HG02623 (cell line): ENCODE data around the gene IDH3B.
"Not testable (repeated sequence)": the region's sequence is repeated elsewhere in the genome, so short reads cannot be mapped to it uniquely, and the experiment has no call there.

ENCODE experiments used
- ATAC-seq: cut with Tn5 transposase; IDR thresholded peaks from one replicate; pipeline ENCODE4 v1.9.1; 2021; ENCODE audit warnings: moderate library complexity; ENCODE audit not compliant: unreplicated experiment

IDH3B gene

DNA sequence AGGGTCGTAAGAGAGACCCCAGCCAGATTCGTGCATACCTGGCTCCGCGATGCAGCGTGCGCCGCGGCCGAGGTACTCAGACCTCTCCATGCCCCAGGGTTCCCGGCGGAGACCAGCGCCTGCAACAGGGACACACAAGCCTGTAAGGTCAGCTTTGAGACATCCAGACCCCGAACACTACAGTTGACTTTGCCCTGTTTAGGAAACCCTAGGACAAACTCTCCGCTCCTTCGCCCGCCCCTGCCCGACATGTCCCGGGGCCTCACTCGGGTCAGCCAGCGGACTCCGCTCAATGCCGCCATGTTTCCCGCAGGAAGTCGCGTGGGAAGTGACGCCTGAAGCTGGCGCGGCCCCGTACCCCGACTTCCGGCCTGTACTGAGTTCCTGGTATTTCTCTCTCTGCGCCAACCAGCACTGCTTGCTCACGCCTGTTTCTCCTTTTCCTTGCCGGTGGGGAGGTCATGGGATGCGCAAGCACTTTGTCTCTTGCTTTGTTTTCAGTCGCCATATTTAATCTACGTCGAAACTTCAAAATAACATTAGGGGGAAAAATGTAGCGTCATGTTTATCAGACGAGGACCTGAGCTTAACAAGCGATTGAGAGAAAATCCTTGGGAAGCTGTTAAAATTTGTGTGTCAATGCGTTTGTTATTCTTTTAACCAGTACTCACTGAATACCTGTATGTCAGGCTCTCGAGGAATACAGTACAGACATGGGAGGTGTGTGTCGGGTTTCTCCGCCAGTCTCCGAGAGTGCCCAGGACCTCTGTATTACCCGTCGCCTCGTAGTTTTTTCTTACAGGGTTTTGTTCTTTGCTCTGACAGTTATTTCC lies at the start of gene IDH3B:
Gene IDH3B, minus strand, starts transcription at position 330 of the 833 bp plus-strand sequence. Its CDS starts 28 bp downstream, at position 302.
- peak; percentile 65 for ATAC-seq

DNA sequence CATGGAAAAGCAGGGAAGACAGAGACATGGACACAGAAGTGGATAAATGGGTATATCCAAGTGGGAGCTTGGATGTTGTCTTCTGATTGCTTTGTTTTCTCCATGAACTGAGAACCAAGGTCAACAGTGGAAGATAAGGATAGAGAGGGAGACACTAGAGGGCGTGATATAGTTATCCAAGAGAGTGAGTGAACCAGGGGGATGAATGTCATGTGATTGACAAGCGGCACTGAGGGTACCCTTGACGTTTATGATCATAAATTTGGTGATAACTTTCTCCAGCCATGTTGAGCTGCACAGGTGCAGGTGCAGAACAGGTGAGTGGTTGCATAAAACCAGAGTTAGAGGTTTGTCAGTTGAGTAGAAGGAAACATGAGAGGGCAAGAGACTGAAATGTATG lies 49.3 kb upstream of the IDH3B start:
- ATAC-seq: no peak

DNA sequence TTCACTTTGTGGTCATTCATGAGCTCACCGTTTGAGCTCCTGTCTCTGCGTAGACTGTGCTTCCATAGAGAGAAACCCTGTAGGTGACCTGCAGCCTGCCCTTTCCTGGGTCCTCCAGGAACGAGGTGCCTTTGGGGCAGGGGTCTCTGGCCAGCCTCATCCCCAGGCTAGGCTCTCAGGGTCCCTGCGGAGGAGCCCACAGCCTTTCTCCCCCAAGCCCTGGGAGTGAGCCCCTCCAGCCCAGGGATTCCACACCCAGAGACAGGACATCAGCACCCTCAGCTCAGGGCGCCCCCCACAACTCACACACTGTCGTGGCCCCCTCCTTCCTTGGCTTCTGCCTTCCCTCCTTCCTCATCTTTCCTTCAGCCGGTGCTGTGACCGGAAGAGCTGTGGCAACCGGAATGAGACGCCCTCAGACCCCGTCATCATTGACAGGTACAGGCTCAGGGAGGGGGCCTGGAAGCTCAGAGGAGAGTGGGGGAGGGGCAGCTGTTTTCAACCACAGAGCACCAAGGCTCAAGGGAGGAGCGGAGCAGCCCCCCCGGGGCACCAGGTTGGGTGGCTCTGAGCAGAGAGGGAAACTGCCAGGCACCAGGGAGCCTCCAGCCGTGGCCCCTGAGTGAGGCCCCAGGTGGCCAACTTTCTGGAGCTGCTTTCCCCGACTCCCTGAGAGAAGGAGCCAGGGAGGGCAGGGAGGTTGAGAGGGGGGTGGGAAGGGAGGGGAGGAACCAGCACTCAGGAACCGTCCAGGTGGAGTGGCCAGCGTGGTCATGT lies 45.4 kb upstream of the IDH3B start:
- ATAC-seq: no peak

DNA sequence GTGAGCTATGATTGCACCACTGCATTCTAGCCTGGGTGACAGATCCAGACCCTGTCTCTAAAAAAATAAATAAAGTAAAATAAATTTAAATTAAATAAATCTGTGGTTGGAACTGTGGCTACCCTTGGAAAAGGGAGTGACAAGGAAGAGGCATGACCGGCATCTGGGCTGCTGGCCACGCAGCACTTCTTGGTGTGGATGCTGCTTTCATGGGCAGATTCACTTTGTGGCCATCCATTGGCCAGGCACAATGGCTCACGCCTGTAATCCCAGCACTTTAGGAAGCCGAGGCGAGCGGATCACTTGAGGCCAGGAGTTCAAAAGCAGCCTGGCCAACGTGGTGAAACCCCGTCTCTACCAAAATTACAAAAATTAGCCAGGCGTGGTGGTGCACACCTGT lies 44.6 kb upstream of the IDH3B start:
- ATAC-seq: no peak

DNA sequence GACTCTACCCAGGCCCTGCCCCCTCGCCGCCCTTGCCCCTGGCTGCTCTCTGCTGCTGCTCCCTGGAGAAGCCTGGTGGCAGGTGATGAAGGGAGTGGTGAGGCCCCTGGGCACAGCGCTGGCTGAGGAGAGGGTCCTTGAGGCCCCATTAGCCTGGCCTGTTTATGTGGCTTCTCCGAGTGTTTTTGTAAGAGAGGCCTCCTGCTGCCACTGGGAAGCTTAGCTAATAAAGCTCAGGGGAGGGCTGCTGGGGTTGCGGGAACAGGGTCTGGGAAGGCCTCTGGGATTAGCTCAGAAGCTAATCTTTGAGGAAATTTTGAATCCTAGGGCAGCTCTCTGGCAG lies 44.0 kb upstream of the IDH3B start:
- ATAC-seq: no peak

DNA sequence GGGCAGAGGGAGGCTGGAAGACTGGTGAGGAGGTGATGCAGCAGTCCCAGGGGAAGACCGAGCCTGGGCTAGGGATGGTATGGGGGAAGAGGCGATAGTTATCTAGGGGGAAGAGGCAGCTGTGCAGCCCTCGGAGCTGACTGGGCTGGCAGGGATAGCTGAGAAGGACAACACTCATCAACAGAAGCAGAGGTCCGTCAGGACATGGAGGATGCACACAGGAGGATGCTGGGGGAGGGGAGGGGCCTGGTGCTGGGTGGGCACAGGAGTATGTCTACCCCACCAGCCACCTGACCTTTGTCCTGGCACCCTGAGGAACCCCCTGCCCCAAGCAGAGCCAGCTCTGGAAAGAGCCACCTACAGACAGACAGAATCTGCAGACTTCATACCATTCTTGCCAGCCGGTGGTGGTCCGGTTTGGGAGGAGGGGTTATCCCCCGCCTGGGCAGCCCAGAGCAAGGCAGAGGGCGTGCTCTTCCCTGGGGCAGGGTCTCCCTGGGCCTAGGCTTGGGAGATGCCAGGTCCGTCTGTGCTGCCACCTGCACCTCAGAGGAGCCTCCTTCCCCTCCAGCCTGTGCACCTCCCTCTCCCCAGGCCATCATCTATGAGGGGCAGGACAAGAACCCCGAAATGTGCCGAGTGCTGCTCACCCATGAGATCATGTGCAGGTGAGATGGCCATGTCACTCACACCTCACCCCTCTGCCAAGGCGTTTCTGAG lies 43.5 kb upstream of the IDH3B start:
- ATAC-seq: no peak

DNA sequence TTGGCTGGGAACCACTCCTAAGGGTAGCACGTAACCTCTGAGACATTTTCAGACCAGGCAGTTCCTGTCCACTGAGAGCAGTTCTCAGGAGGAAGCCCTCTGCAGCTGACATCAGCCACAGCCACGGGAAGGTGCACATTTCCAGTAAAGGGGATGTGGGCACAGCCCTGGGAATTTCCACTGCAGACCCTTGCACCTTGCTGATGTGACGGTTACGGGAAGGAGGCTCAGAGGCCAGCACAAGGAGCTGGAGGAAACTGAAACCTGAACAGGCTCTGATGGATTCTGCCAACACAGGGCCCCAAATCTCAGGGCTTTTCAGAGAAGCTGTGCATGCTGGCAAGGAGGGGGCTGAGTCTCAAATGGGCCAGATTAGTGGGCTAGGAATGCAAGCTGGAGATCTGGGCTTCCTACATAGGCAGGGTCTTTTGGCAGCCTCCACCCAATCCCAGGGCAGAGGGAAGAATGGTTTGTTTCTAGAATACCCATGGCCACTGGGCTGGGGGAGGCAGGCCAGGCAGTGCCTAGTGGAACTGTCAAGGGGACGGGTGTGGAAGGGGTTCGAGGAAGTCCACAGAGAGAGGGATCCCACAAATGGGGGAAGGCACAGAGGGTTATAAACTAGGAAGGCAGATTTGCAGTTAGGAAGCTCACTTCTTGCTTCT lies 42.8 kb upstream of the IDH3B start:
- ATAC-seq: no peak

DNA sequence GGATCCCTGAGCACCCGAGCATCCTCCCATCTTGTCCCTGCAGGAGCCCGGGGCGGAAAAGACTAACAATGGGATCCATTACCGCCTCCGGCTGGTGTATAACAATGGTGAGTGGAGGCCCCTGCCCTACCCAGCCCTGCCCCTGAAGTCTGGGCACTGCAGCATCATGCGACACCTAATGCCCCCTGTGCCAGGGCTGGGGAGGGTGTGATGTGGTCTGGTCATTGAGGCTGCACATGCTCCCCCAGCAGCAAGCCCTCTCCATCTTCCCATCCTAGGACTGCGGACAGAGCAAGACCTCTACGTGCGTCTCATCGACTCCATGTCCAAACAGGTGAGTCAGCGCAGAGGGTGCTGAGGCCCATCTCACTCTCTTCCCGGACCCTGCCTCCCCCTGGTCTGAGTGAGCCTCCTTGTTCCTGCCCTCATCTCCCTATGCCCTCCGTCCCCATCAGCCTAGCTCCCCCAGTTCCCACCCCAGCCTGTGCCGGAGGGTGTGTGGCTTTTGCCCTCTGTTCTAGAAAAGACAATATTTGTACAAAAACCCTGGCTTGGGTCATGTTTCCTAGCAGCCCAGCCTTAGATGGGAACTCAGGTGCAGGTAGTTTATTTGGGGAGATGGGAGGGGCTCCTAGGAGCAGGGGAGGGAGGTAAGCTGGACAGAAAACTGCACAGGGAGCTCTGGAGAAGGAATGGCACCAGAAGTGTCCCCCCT lies 42.1 kb upstream of the IDH3B start:
- ATAC-seq: no peak

DNA sequence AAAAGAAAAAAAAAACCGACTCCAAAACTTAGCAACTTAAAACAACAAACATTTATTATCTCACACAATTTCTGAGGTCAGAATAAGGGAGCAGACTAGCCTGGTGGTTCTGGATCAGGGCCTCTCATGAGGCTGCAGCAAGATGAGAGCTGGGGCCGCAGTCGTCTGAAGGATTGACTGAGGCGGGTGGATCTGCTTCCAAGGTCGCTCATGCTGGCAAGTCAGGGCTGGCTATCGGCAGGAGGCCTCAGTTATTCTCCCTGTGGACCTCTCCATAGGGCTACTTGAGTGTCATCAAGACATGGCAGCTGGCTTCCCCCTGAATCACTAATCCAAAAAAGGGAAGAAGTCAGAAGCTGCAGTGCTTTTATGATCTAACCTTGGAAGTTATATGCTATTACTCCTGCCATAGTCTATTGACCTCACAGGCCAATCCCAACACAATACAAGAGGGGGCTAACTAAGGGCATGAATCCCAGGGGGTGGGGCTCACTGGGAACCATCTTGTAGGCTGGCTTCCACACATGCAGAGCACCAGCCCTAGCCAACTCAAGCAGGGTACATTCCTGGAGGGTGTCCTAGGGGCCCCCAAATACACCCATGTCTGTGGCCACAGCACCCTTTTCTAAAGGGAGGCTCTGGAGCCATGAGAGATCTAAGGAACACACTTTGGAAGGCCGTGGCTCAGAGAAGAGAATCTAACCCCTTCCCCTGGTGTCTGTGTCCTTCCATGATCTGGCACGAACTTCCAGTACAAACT lies 39.9 kb upstream of the IDH3B start:
- no peak for ATAC-seq

DNA sequence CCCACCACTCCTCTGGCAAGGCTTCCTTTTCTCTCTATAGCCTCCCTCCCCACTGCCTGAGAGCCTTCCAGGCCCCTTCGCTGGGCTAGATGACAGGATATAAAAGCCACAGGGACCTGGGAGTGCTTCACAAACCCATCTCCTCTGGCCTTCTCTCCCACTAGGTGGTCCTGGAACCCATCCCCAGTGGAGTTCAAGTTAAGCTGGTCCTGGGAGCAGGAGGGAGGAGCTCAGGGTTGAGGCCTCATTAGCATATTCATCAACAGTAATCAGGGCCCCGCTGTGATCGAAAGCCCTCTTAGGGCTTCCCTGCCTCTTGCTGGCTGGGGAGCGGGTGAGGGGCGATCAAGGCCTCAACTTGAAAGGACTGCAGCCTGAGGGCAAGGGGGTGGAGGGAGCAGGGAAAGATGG lies 37.7 kb upstream of the IDH3B start:
- no peak for ATAC-seq

DNA sequence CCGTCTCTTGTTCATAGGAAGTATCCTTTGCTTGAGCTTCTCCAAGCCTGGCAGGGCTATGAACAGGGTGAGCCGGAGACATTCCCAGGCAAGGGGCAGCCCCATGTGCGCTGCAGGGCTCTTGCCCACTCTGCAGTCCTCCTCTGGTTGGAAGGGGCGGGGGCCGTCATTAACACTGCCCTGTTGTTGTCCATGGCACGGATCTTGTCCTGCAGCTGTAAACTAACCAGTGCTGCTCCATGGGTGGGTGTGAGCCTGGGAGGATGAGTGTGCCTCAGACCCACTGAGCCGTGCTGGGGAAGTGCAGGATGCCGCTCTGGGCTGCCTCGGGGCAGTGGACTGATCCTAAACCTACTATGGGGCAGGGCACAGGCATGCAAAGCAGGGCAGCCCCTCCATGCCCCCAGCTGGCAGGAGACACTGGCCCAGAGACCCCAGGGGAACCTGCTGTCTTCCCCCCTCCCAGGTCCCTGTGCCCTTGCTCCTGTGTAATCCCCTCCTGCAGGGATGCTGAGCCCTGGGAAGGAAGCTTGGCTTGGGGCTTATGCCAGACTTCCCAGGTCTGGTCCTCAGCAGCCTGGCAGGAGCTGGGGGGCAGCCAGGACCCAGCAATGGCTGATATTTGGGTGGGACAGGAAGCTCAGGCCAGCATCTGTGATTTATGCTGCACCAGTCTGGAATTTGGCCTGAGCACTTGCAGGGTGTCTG lies 37.1 kb upstream of the IDH3B start:
- ATAC-seq: no peak

DNA sequence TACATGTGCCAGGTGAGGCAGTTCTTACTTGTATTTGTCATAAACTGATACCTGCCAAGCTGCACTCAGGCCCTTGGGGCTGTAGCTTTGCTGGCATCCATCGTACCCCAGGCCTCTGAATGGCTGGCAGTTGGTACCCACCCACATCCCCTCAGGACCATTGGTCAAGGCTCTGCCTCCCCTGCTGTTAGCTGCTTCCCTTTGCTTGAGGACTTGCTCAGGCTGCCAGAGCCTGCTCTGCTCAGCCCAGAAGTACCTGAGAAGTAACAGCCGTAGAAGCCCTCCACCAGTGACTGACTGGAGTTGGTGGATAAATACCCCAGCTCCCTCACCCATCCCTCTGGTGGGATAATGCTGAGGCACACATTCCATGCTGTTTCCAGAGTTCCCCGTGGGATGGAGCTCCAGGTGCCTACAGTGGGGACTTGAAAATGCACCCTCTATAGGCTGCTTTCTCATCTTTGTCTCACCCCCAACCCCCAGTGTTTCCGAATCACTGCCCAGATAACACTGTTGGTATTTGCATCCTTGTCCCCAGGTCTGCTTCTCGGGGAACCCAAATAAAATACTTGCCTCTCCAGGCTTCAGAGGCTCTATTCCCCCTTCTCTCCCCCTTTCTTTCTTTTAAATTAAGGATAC lies 35.9 kb upstream of the IDH3B start:
- ATAC-seq: no peak

DNA sequence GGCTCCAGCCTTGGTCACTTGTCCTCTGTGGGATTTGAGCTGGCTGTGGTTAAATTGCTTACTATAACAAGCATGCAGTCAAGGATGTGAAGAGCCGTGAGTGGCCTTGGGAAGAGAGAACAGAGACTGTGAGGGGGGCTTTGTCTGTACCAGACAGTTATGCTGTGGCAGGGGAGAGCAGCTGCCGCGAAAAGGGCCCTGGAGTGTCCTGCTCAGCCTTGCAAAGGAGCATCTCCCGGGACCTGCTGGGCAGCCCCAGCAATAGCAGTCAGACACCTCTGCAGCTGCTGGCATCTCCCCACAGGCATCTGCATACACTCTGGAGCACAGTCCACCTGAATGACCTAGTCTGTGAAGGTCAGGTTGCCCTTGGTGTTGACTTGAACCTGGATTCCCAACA lies 34.9 kb upstream of the IDH3B start:
- no peak for ATAC-seq

DNA sequence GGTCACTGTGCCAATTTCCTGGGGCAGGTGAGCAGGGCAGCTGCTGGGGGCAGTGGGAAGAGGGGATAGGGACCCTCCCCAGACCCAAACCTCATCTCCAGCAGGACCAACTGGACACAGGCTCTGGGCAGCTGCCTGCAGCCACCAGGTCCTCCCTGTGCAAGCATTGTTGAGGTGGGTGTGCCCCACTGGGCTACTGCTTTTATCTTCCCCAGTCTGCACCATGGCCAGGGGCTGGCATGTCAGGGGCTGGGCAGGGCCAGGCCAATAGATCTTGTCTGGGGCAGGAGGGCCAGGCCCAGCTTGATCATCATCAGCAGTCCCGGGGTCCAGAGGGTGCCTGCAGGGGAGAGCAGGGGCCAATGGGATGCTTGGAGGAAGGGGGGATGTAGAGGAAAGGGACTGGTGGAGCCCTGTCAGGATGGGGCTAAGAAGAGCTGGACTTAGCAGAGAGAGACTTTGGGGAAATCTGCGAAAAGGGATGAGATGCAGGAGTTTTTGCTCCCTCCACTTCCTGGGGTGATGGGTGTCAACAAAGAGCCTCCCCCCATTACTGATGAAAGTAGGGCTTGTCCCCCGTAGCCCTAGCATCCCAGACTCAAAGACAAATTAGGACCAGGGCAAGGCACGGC lies 34.3 kb upstream of the IDH3B start:
- ATAC-seq: no peak

DNA sequence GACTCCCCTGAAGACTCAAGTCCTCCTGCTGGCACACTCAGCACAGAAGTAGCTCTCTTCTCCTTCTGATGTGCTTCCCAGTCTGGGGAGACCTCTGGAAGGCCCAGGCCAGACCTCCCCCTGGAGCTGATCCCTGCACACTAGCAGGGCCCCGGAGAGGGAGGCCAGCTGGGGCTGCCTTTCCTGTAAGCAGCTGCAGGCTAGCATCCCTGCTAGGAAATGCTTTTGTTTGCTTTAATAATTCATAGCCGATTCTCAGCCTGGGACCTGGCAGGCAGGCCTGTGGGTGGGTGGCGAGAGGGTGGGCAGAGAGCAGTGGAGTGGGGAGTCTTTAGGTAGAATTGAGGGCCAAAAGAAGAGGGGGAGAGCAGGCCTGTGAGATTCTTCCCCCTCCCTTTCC lies 33.8 kb upstream of the IDH3B start:
- ATAC-seq: no peak

DNA sequence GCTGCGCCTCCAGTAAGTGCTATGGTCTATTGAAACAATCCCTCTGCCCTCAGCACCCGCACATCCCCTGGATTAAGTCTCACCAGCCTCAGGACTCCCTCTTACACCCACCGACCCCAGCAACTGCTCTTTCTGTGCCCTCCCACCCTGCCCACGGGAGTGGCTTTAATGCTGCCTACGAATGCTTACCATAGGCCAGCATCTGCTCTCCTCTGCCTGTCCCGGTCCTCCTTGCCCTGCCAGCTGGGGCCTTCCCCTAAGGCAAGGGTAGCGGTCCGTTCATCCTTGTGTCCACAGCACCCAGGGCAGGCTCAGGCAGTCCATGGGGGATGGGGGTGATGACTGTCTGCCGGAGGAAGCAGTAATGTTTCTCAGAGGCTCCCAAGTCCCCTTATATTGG lies 32.6 kb upstream of the IDH3B start:
- ATAC-seq: no peak

DNA sequence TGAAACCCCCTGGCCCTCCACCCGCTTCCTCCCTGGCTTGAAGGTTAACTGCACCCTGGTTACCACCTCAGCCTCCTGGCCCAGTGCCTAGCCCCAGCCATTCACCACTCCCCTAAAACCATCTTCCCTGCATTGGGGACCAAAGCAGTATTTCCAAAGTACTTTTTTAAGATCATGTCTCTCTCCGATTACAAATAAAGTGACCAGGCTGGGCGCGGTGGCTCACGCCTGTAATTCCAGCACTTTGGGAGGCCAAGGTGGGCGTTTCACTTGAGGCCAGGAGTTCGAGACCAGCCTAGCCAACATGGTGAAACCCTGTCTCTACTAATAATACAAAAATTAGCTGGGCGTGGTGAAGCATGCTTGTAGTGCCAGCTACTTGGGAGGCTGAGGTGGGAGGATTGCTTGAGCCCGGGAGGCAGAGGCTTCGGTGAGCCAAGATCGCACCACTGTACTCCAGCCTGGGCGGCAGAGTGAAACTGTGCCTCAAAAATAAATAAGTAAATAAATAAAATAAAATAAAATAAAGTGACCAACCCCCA lies 32.0 kb upstream of the IDH3B start:
- ATAC-seq: not testable (repeated sequence)
